Measurements from ENCODE around the gene PAM. TPM values are rescaled to one million over a fixed set of nuclear protein-coding genes. Genes with fewer than 3 reads are reported as not detected.

The PAM gene
- total RNA-seq, 4 donors from 2014 or later = 102 to 210 (median 172) TPM

DNA sequence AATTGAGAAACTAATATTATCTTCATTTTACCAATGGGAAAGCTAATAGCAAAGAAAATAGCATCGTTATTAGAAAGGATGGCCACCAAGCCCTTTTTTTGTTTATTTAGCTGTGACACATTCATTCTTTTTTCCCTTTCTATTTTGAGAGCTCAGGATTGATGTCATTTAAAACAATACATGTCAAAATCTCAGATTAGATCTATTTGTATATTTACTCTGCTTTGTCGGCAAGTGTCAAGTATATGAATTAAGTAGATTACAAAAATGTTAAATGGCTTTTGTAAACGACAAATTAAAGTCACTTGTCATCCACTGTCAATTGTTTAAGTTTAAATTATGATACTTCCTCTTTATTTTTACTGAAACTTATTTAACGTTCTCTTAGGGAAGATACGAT, 118.9 kb downstream of the PAM start:
- in situ Hi-C loops (cut with MboI; ENCODE audit: low sequenced_read_pairs in 4 of 4) (no loop called here), intact Hi-C loops (cut with DNase I; ENCODE audit: low total_unique reads) (no loop called here)
- ATAC-seq (no peak), DNase-seq (no peak)
- Histone ChIP-seq H3K9me3 (no peaks in the 10 kb centered on the region), H3K36me3 (no peaks in the 10 kb centered on the region), H3K4me1 (peaks cover 30 to 49% of the 10 kb centered on the region in 2 donors), H3K4me3 (no peak overlapping the region), H3K27me3 (no peaks in the 10 kb centered on the region), H3K27ac (no peak overlapping the region)
- TF ChIP-seq POLR2A (IDR thresholded peaks at IDR 0.05) = no peak
- TF ChIP-seq, protein P1, sequence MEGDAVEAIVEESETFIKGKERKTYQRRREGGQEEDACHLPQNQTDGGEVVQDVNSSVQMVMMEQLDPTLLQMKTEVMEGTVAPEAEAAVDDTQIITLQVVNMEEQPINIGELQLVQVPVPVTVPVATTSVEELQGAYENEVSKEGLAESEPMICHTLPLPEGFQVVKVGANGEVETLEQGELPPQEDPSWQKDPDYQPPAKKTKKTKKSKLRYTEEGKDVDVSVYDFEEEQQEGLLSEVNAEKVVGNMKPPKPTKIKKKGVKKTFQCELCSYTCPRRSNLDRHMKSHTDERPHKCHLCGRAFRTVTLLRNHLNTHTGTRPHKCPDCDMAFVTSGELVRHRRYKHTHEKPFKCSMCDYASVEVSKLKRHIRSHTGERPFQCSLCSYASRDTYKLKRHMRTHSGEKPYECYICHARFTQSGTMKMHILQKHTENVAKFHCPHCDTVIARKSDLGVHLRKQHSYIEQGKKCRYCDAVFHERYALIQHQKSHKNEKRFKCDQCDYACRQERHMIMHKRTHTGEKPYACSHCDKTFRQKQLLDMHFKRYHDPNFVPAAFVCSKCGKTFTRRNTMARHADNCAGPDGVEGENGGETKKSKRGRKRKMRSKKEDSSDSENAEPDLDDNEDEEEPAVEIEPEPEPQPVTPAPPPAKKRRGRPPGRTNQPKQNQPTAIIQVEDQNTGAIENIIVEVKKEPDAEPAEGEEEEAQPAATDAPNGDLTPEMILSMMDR (IDR thresholded peaks at IDR 0.05 in 4 of 5, conservative IDR thresholded peaks at IDR 0.05 in 1 of 5) = no peak

DNA sequence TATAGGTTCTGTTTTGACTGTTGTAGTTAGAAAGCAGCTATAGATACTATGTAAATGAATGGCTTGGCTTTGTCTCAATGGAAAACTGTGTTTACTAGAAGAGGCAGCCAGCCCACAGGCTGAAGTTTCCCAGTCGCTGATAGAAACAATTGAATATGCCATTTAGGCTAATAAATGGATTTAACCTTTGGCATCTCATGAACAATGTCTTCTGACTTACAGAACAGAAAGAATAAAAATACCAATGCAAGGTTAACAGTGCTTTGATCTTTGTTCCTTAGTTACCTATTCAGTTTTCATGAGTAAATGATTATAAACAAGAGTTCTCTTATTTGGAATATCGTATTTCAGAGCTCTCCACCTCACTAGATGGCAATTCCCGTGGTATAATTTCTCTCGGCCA, 120.6 kb downstream of the PAM start:
- TF ChIP-seq POLR2A (IDR thresholded peaks at IDR 0.05) = no peak
- TF ChIP-seq, protein P1 (IDR thresholded peaks at IDR 0.05 in 4 of 5, conservative IDR thresholded peaks at IDR 0.05 in 1 of 5) = no peak
- H3K4me1 ChIP-seq = peaks cover 22 to 34% of the 10 kb centered on the region in 2 donors
- H3K27ac ChIP-seq = peak overlapping the region in 3 of 4 donors; percentile 4 to 52 (median 11)
- H3K9me3 ChIP-seq = no peaks in the 10 kb centered on the region
- intact Hi-C loops (cut with DNase I; ENCODE audit: low total_unique reads) = no loop called here
- no peaks in the 10 kb centered on the region for H3K27me3 ChIP-seq
- ATAC-seq (no peak), DNase-seq (no peak)
- in situ Hi-C loops (cut with MboI; ENCODE audit: low sequenced_read_pairs in 4 of 4) = no loop called here
- no peak overlapping the region for H3K4me3 ChIP-seq
- no peaks in the 10 kb centered on the region for H3K36me3 ChIP-seq

DNA sequence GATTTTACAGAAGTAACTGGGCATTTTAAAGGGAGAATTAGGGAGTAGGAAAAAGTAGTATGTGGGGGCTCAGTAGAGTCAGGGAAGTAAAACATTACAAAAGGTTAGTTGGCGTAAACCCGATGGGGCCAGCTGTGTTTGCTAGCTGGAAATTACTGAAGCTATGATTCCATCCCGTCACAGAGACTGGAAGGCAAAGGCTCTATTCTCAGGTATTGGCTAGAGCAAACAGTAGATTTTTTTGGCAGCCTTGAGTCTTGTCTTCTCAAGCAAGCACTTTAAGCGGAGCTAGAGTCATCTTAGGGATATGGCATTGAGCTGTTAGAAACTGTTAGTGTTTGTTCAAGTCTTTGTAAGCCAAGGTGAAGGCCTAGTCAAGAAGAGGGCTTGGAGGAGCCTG, 121.5 kb downstream of the PAM start:
- Histone ChIP-seq H3K4me1 (peaks cover 22 to 33% of the 10 kb centered on the region in 2 donors), H3K27ac (peak overlapping the region in 2 of 4 donors; percentile 4 to 52), H3K9me3 (no peaks in the 10 kb centered on the region), H3K27me3 (no peaks in the 10 kb centered on the region), H3K36me3 (no peaks in the 10 kb centered on the region), H3K4me3 (no peak overlapping the region)
- DNase-seq (no peak), ATAC-seq (no peak)
- in situ Hi-C loops (cut with MboI; ENCODE audit: low sequenced_read_pairs in 4 of 4) = no loop called here
- intact Hi-C loops (cut with DNase I; ENCODE audit: low total_unique reads) = no loop called here
- TF ChIP-seq POLR2A (IDR thresholded peaks at IDR 0.05) = no peak

DNA sequence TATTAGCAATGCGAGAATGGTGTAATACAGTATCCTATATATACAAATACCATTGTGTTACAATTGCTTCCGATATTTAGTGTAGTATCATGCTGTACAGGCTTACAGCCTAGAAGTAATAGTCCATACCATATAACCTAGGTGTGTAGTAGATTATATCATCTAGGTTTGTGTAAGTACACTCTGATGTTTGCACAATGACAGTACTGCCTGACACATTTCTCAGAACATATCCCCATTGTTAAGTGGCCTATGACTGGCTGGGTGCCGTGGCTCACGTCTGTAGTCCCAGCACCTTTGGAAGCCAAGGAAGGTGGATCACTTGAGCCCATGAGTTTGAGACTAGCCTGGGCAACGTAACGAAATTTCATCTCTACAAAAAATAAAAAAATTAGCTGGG, 124.6 kb downstream of the PAM start:
- TF ChIP-seq POLR2A (IDR thresholded peaks at IDR 0.05) = no peak
- TF ChIP-seq, protein P1 (IDR thresholded peaks at IDR 0.05 in 4 of 5, conservative IDR thresholded peaks at IDR 0.05 in 1 of 5) = no peak
- Histone ChIP-seq H3K36me3 (no peaks in the 10 kb centered on the region), H3K4me3 (no peak overlapping the region), H3K27me3 (no peaks in the 10 kb centered on the region), H3K27ac (no peak overlapping the region), H3K4me1 (peaks cover 32 to 39% of the 10 kb centered on the region in 2 donors), H3K9me3 (no peaks in the 10 kb centered on the region)
- DNase-seq (no peak), ATAC-seq (no peak)
- in situ Hi-C loops (cut with MboI; ENCODE audit: low sequenced_read_pairs in 4 of 4) = no loop called here
- intact Hi-C loops (cut with DNase I; ENCODE audit: low total_unique reads) = no loop called here

DNA sequence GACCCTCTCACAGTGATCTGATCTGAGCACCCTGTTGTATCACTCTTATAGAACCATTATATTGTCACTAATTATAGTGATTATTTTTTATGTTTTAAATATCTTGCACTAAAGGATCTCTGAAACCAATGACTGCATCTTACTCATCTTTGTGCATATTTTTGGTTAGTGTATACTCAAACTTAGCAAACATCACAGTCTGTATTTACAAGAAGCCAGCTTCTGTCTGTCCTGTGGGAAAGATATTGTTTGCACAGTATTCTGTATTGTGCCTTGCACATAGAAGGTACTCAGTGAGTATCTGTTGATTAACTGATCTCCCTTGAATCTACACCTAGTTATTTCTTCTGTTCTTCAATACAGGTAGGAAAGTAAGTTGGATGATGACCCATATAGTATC, 131.5 kb downstream of the PAM start:
- in situ Hi-C loops (cut with MboI; ENCODE audit: low sequenced_read_pairs in 4 of 4) = no loop called here

More for the DNA sequence above, 131.5 kb downstream of the PAM start:
- no peak for ATAC-seq
- H3K4me1 ChIP-seq = peaks cover 52 to 54% of the 10 kb centered on the region in 2 donors
- no peak overlapping the region for H3K27ac ChIP-seq
- no peaks in the 10 kb centered on the region for H3K27me3 ChIP-seq
- TF ChIP-seq, protein P1 (IDR thresholded peaks at IDR 0.05 in 4 of 5, conservative IDR thresholded peaks at IDR 0.05 in 1 of 5) = no peak
- TF ChIP-seq POLR2A (IDR thresholded peaks at IDR 0.05) = no peak
- intact Hi-C loops (cut with DNase I; ENCODE audit: low total_unique reads) = no loop called here
- H3K9me3 ChIP-seq = no peaks in the 10 kb centered on the region
- no peak for DNase-seq
- no peak overlapping the region for H3K4me3 ChIP-seq
- H3K36me3 ChIP-seq = no peaks in the 10 kb centered on the region
